HepG2 (cell line): ENCODE measurements around the gene MID1. TPM values are rescaled to one million over a fixed set of nuclear protein-coding genes. Genes with fewer than 3 reads are reported as not detected.

Experiments used
- ATAC-seq: fragments of 200-7000 bp; cut with Tn5 transposase; 3 replicates; pipeline ENCODE4 v1.9.1; 2020; ENCODE audit warnings: mild to moderate bottlenecking, moderate library complexity
- BruUV-seq: library from RNA; stranded (reverse); fragments of 400-500 nt; replicated peaks from 2 replicates; lab custom pipeline; 2021; lab: Mats Ljungman, UMichigan
- CTCF ChIA-PET: fragments of 300-600 bp; formaldehyde crosslinking; extraction: SDS; loops from one replicate; lab custom pipeline; 2021; ENCODE audit warnings: low total read pairs, inconsistent platforms, low intra/inter-chr PET ratio; lab: Yijun Ruan, JAX
- POLR2A ChIA-PET: fragments of 350-600 bp; sonication (Branson Sonifier 250); formaldehyde crosslinking; loops from one replicate; lab custom pipeline; 2020; ENCODE audit warnings: antibody characterized with exemption, inconsistent platforms; lab: Yijun Ruan, JAX
- DNase-seq: peaks from one replicate; pipeline ENCODE4 v3.0.0-alpha.2; 2015; ENCODE audit warnings: low spot score
- FAIRE-seq: peaks from 3 replicates; lab custom pipeline; 2011; peaks lifted over from hg19 to GRCh38; lab: Jason Lieb, UNC
- H2AFZ ChIP-seq: one replicate; pipeline ENCODE4 v1.6.1; 2011; ENCODE audit warnings: low read length, inconsistent platforms
- H3K27ac ChIP-seq: fragments of 300-600 bp; 3 replicates; pipeline ENCODE4 v1.8.0; 2011; ENCODE audit warnings: mixed run types, mild to moderate bottlenecking, mixed read lengths, low read length, inconsistent platforms; ENCODE audit not compliant: insufficient read depth; ENCODE audit errors: extremely low read length
- H3K27me3 ChIP-seq, 2 experiments: fragments of 200-600 bp in 1 of 2; 2 replicates in 1 of 2; 3 replicates in 1 of 2; pipeline versions ENCODE4 v1.6.0 to v1.8.0; 2011; ENCODE audit warnings: low read length in 2 of 2, mild to moderate bottlenecking in 2 of 2, moderate library complexity in 2 of 2, inconsistent platforms in 1 of 2; ENCODE audit not compliant: insufficient read depth in 2 of 2, control insufficient read depth in 1 of 2
- H3K36me3 ChIP-seq, 2 experiments: fragments of 200-600 bp in 1 of 2; replicated peaks in 1 of 2; 2 replicates in 1 of 2; 3 replicates in 1 of 2; pipeline versions ENCODE4 v1.5.1 to v1.8.0; 2011; ENCODE audit warnings: low read length in 2 of 2, inconsistent platforms in 1 of 2; ENCODE audit not compliant: insufficient read depth in 2 of 2, control insufficient read depth in 1 of 2
- H3K4me1 ChIP-seq: 2 replicates; pipeline ENCODE4 v1.5.1; 2012; ENCODE audit warnings: low read length, inconsistent platforms; ENCODE audit not compliant: insufficient read depth
- H3K4me2 ChIP-seq: 2 replicates; pipeline ENCODE4 v1.6.0; 2011; ENCODE audit warnings: low read depth, low read length, inconsistent platforms
- H3K4me3 ChIP-seq, 3 experiments: fragments of 200-600 bp in 1 of 3; sonication (generic), shearing (Covaris generic) in 1 of 3; replicated peaks in 1 of 3; 2 replicates each; pipeline ENCODE4 v1.5.1; 2011 to 2016; ENCODE audit warnings: low read length in 3 of 3, inconsistent platforms in 2 of 3, low read depth in 2 of 3, mild to moderate bottlenecking in 2 of 3, control low read depth in 1 of 3, mixed read lengths in 1 of 3; ENCODE audit not compliant: insufficient read depth in 1 of 3
- H3K79me2 ChIP-seq: one replicate; pipeline ENCODE4 v1.6.1; 2011; ENCODE audit warnings: low read length, inconsistent platforms; ENCODE audit not compliant: insufficient read depth
- H3K9ac ChIP-seq: 2 replicates; pipeline ENCODE4 v1.6.0; 2011; ENCODE audit warnings: mild to moderate bottlenecking, low read depth, low read length, inconsistent platforms; ENCODE audit not compliant: insufficient read depth
- H3K9me3 ChIP-seq: 2 replicates; pipeline ENCODE4 v1.5.1; 2012; ENCODE audit warnings: mild to moderate bottlenecking, low read length
- H4K20me1 ChIP-seq: 2 replicates; pipeline ENCODE4 v1.6.0; 2011; ENCODE audit warnings: inconsistent platforms, mild to moderate bottlenecking, low read length, moderate library complexity; ENCODE audit not compliant: insufficient read depth
- ARNTL ChIP-seq: sonication (generic); formaldehyde crosslinking; IDR thresholded peaks from 2 replicates; pipeline ENCODE4 v1.4.0; 2020; ENCODE audit warnings: mild to moderate bottlenecking, missing genetic modification reagents
- ELF1 ChIP-seq: sonication (generic); formaldehyde crosslinking; IDR thresholded peaks from 2 replicates; pipeline ENCODE4 v1.4.0; 2020; ENCODE audit warnings: missing genetic modification reagents
- HMGA1 ChIP-seq: sonication (generic); formaldehyde crosslinking; conservative IDR thresholded peaks from 2 replicates; pipeline ENCODE4 v1.4.0; 2020; ENCODE audit warnings: missing genetic modification reagents
- HNRNPUL1 ChIP-seq: fragments of 200-400 bp; formaldehyde crosslinking; IDR thresholded peaks from 2 replicates; pipeline ENCODE4 v1.6.1; 2017; ENCODE audit warnings: low read depth, mild to moderate bottlenecking, low read length, moderate library complexity
- NFYC ChIP-seq: IDR thresholded peaks from 2 replicates; pipeline ENCODE4 v1.6.1; 2016; ENCODE audit warnings: missing genetic modification reagents, missing compliant biosample characterization
- RCOR2 ChIP-seq: IDR thresholded peaks from 2 replicates; pipeline ENCODE4 v1.6.1; 2016; ENCODE audit warnings: missing biosample characterization, missing genetic modification reagents
- TRIM24 ChIP-seq: sonication (generic); formaldehyde crosslinking; IDR thresholded peaks from 2 replicates; pipeline ENCODE4 v1.8.0; 2022; ENCODE audit warnings: mild to moderate bottlenecking, missing genetic modification reagents
- ZFP82 ChIP-seq: sonication (generic); formaldehyde crosslinking; IDR thresholded peaks from 2 replicates; pipeline ENCODE4 v1.5.1; 2020; ENCODE audit warnings: mild to moderate bottlenecking, missing genetic modification reagents, borderline replicate concordance
- ZNF430 ChIP-seq: sonication (generic); formaldehyde crosslinking; IDR thresholded peaks from 2 replicates; pipeline ENCODE4 v1.9.0; 2021; ENCODE audit warnings: mild to moderate bottlenecking, missing genetic modification reagents
- ZNF570 ChIP-seq: sonication (generic); formaldehyde crosslinking; IDR thresholded peaks from 2 replicates; pipeline ENCODE4 v1.4.0; 2020; ENCODE audit warnings: mild to moderate bottlenecking, missing genetic modification reagents, borderline replicate concordance
- ZNF598 ChIP-seq: sonication (generic); formaldehyde crosslinking; IDR thresholded peaks from 2 replicates; pipeline ENCODE4 v1.5.1; 2020; ENCODE audit warnings: mild to moderate bottlenecking, missing genetic modification reagents, borderline replicate concordance
- WGBS: methylation state at CpG from one replicate; pipeline ENCODE4 v1.1.6; 2017; ENCODE audit warnings: low lambda C conversion rate; 5-methylcytosine and 5-hydroxymethylcytosine counted together
- in situ Hi-C: cut with HindIII; loops from 2 replicates; pipeline ENCODE4 v1.10.0; 2017; ENCODE audit warnings: low pct_unique_long_range_greater_than_20kb; ENCODE audit not compliant: extremely low pct_ligation_motif_present
- intact Hi-C: fragments of 100-400 bp; cut with micrococcal nuclease; formaldehyde crosslinking; loops from one replicate; pipeline ENCODE4 v1.10.0; 2022; ENCODE audit not compliant: unreplicated experiment
- polyA plus RNA-seq, 8 experiments: library from polyadenylated mRNA; depleted of rRNA in 3 of 8; stranded (reverse) in 7 of 8; unstranded in 1 of 8; fragments of >200 nt; fragmentation: Illumina TruSeq in 4 of 8; extraction: Trizol in 4 of 8; gene quantifications; 2 replicates each; pipeline versions ENCODE4 v1.2.1 to v1.2.3, GENCODE V29; 2011 to 2016; ENCODE audit warnings: low read depth in 4 of 8, missing spikeins in 1 of 8, mixed read lengths in 1 of 8; ENCODE audit not compliant: insufficient read depth in 1 of 8
- total RNA-seq, 5 experiments: library from RNA; depleted of rRNA; stranded (reverse); fragments of >200 nt; fragmentation: Illumina TruSeq; extraction: Trizol; gene quantifications; 2 replicates each; pipeline ENCODE4 v1.2.3, GENCODE V29; 2016; ENCODE audit warnings: low read depth in 1 of 5

MID1 gene
- total and polyA plus RNA-seq, 2 of the 13 experiments (the other 11 are each of a cell fraction or from before 2014, with no cell fraction given) = 0.86 to 1.1 TPM

GRCh38 chrX:10474913-10475568, 145.3 kb downstream of the MID1 start:
- H3K4me2 ChIP-seq = no peak overlapping the region
- no peaks in the 10 kb centered on the region for H3K36me3 ChIP-seq
- peaks cover 7% of the 10 kb centered on the region; the same call in 1 of the 2 replicates for H3K4me1 ChIP-seq
- ChIA-PET POLR2A (no interaction called here), CTCF (no interaction called here)
- no peak overlapping the region for H3K4me3 ChIP-seq
- intact Hi-C loops (no loop called here), in situ Hi-C loops (no loop called here)
- ATAC-seq = no peak
- H4K20me1 ChIP-seq = no peaks in the 10 kb centered on the region
- FAIRE-seq = no peak
- H3K27me3 ChIP-seq = no peaks in the 10 kb centered on the region
- no TSS peak for BruUV-seq
- no peaks in the 10 kb centered on the region for H3K79me2 ChIP-seq
- no peak for TF ChIP-seq RCOR2 (CRISPR knock-in tag)
- no peak for TF ChIP-seq TRIM24
- no peak for TF ChIP-seq ZNF570 (CRISPR knock-in tag)
- TF ChIP-seq ZNF430 (CRISPR knock-in tag) = no peak
- TF ChIP-seq HNRNPUL1 = no peak
- TF ChIP-seq ELF1 (CRISPR knock-in tag) = no peak
- no peak for TF ChIP-seq NFYC
- no peak for TF ChIP-seq ZNF598 (CRISPR knock-in tag)
- TF ChIP-seq, all 625 proteins: peak for 0
- DNase-seq = no peak
- 96% methylated on average over 6 of the region's 6 CpGs for WGBS
- no peaks in the 10 kb centered on the region for H3K9me3 ChIP-seq
- H3K27ac ChIP-seq = no peak overlapping the region
- H2AFZ ChIP-seq = no peak overlapping the region
- no peak overlapping the region for H3K9ac ChIP-seq

GRCh38 chrX:10474510-10474909, 145.9 kb downstream of the MID1 start:
- no peak for DNase-seq
- no peak for TF ChIP-seq ARNTL (CRISPR knock-in tag)
- no peak for TF ChIP-seq ZFP82 (CRISPR knock-in tag)
- TF ChIP-seq HMGA1 (CRISPR knock-in tag) = no peak
- H3K27me3 ChIP-seq = no peaks in the 10 kb centered on the region
- in situ Hi-C loops = no loop called here
- H3K4me3 ChIP-seq = no peak overlapping the region
- 67% methylated on average over 1 of the region's 1 CpG for WGBS
- H2AFZ ChIP-seq = no peak overlapping the region
- FAIRE-seq = no peak
- intact Hi-C loops = no loop called here
- ChIA-PET CTCF (no interaction called here), POLR2A (no interaction called here)
- no peaks in the 10 kb centered on the region for H3K79me2 ChIP-seq
- H4K20me1 ChIP-seq = no peaks in the 10 kb centered on the region
- no peaks in the 10 kb centered on the region for H3K36me3 ChIP-seq
- no peak overlapping the region for H3K9ac ChIP-seq
- no peak overlapping the region for H3K4me2 ChIP-seq
- no peaks in the 10 kb centered on the region for H3K9me3 ChIP-seq
- ATAC-seq = no peak
- BruUV-seq = no TSS peak
- H3K27ac ChIP-seq = no peak overlapping the region
- peaks cover 7% of the 10 kb centered on the region; the same call in 1 of the 2 replicates for H3K4me1 ChIP-seq
